Activated CD8-positive, alpha-beta memory T cell treated with anti-CD3 and anti-CD28 coated beads, Interleukin-2, amount 50 U/mL, for 24 hours (primary cell): ENCODE results near the gene OR8D1.

Experiments used
- DNase-seq: peaks from one replicate; pipeline ENCODE4 v3.0.0-alpha.2; 2020; ENCODE audit errors: extremely low read depth

Gene OR8D1

DNA sequence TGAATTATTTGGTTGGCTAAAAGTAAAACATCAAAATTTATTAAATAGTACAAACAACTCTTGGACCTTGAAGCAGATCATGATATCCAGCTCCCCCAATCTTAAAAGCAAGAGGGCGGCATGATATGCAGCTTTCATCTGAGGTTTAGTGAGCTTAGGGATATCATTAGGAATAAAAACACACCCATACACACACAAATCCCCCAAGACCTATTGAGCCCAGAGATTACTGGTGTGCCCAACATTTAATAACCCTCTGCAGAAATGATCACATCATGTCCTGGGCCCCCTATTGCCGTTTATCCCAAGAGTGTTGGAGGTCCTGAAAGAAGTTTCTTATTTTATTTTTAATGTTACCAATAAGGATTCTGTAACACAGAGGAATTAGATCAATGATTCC lies at the start of gene OR8D1:
Gene OR8D1, minus strand, starts transcription at position 101 of the 400 bp plus-strand sequence. CDS start 3,183 bp downstream, outside the sequence.
- DNase-seq, result no peak

GRCh38 chr11:124359566-124359965 lies 45.8 kb upstream of the OR8D1 start:
- no peak for DNase-seq

GRCh38 chr11:124346311-124346955 lies 32.7 kb upstream of the OR8D1 start:
- no peak for DNase-seq

DNA sequence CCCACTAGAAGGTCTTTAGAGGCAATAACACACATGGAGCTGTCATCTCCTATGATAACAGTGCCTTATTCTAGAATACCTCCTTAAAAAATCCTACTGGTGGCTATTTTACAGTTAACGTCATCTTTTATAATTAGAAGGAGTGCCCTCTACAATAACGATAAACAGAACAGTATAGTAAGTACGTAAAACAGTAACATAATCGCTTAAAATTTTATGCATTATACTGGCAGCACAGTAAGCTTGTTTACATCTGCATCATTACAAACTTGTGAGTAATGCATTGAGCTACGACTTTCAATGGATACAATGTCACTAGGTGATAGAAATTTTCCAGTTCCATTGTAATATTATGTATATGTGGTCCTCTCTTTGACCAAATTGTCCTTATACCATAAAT lies 30.6 kb upstream of the OR8D1 start:
- no peak for DNase-seq

- no peak for DNase-seq
Observed at GRCh38 chr11:124340142-124340447, 26.3 kb upstream of the OR8D1 start.

DNA sequence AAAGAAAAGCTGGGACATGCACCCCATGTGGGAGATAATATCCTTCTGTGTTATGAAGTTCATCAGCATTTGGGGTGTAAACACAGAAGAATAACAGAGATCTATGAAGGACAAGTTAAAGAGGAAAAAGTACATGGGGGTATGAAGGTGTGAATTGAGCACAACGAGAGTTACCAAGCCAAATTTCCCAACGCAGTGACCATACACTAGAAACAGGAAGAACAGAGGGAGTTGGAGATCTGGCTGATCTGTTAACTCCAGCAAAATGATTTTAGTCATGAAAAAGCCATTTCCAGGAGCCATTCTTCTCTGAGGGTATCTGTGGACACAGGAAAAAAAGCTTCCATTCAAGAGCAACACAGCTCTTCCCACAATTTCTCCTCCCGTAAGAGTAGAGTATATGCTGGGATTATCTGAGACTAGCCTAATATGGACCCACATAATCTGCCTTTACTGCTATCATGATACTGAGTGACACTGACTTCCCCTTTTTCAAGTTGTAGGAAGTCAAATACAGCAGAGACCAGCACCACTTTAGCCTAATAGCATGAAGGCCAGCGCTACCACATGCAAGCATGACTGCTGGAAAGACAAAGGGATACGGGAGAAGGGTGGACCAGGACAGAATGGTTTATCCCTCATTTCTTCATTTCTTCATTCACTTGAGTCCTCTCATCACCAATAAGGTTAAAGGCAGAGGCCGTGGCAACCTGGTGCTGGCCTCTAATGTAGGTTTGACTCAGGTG lies 25.8 kb upstream of the OR8D1 start:
- no peak for DNase-seq

DNA sequence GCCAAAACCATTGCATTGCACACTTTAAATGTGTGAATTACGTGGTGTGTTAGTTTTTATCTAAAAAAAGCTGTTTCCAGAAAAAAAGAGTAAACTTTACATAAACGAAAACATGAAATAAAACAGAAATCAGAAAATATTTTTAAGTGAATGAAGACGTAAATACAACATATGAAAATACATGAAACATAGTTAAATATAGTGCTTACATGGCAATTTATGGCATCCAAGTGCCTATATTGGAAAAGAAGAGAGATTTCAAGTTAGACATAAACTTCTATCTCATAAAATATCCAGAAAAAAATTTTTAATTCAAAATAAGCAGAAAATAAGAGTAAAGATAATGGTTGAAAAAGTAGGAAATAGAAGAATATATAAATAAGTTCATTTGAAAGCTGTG lies 18.1 kb upstream of the OR8D1 start:
- no peak for DNase-seq

GRCh38 chr11:124329787-124330478 lies 16.2 kb upstream of the OR8D1 start:
- DNase-seq, result no peak

- DNase-seq, result no peak
Observed at GRCh38 chr11:124327775-124328174, 14.0 kb upstream of the OR8D1 start.

GRCh38 chr11:124322356-124322755 lies 8.6 kb upstream of the OR8D1 start:
- DNase-seq, result no peak

- DNase-seq, result no peak
Observed at GRCh38 chr11:124320097-124320496, 6.3 kb upstream of the OR8D1 start, which contains the start of gene OR8D2. OR8D2 (minus strand) TSS chr11:124320197; CDS start chr11:124320197, 0 bp downstream.

DNA sequence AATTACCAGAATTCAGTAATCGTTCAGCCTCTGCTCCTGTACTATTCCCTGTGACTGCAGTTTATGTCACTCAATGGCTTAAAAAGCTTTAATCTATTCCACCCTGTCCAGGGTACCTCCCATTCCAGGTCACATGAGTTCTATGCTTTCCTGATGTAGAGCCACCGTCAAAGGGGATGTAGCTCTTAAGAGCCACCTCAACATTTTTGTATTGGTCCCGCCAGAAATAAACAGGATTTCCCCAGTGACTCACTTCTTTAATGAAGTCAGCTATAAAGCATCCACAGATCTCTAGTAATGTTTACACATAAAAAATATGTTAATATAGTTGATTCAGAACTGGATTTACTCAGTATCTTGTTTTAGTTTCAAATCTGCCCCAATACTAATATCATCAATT lies 1.3 kb upstream of the OR8D1 start:
- DNase-seq, result no peak

GRCh38 chr11:124313131-124313530 lies 618 bp downstream of the OR8D1 start:
- DNase-seq, result no peak

- DNase-seq, result no peak
Observed at GRCh38 chr11:124311670-124312069, 2.1 kb downstream of the OR8D1 start.

DNA sequence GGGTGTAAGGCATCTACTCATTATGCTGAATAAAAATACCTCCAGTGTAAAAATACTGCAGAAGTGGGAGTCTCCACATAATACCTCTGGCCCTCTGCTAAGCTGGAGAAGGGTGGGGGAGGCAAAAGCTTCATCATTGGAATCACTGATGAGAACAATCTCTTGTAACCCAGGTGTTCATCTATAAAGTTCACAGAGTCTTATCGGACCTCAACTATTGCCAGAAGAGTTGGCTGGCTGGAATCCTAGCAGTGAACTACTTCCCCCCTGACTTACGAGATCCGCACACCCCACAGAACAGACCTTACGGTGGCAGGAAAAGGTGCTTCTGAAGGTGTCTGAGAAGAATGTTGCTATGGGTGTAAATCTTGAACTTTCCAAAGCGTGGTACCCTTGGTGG lies 2.5 kb downstream of the OR8D1 start:
- DNase-seq, result no peak

GRCh38 chr11:124310721-124311120 lies 3.0 kb downstream of the OR8D1 start:
- DNase-seq, result no peak

DNA sequence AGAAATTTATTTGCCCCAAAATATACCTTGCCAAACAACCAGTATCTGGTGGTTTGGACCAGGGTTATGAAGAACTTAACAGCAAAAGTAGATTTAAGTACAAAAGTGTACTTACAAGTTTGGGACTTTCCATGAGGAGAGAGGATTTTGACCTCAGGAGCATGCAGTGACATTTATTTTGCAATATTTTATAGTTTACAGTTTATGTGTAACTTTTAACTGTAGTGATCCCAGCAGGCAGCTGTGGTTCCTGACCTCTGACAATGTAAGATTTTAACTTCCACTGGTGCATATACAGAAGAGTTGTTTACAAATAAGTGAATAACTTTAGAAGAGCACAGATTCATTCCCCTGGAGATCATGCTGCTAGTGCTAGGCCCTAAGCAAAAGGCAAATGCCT lies 6.7 kb downstream of the OR8D1 start:
- DNase-seq, result no peak

DNA sequence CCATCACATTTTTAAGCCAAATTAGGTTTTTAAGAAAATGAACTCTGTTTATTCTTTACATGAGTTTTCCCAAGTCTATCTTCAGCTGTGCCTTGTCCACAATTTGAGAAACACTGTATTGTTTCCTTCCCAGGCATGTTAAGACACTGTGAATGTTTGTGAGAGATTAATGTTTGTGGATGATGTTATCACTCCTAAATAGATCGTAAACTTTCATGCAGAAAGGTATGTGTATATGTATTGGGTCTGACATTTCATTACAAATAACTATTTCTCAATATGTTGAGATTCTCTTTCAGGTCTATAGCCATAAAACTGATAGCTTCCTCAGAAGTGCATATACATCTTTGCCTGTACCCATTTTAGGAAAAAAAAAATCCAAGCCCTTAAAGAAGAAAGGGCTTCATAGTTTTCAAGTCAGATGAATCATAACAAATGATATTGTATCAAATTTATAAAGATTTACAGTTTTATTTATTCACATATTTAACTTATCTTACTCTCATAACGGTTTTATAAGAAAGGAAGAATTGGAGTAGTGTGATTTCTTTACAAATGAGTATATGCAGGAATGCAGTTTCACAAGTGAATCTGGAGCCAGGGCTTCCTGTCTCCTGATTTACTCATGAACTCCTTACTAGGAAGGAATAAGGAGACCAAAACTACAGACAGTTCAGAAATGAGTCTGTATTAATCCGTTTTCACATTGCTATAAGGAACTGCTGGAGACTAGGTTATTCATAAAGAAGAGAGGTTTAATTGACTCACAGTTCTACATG lies 11.2 kb downstream of the OR8D1 start:
- no peak for DNase-seq

GRCh38 chr11:124301548-124301947 lies 12.2 kb downstream of the OR8D1 start:
- DNase-seq, result no peak

DNA sequence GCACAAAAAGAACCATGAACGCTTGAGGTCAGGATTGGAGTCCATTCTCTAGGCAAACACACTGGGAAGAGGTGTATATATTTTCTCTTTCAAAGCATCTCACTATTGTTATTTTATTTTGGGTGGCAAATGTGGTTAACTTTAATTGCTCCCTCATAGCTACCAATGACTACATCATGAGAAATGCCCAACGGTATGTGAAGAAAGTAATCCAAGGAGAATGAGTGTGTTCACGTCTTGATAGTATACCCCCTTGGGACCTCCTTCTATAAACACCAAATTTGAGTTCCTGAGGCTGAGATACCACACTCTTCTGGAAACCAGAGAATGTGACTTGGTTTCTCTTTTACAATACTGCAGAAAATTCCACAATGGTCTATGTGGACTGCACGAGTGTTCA lies 15.8 kb downstream of the OR8D1 start:
- DNase-seq, result no peak

DNA sequence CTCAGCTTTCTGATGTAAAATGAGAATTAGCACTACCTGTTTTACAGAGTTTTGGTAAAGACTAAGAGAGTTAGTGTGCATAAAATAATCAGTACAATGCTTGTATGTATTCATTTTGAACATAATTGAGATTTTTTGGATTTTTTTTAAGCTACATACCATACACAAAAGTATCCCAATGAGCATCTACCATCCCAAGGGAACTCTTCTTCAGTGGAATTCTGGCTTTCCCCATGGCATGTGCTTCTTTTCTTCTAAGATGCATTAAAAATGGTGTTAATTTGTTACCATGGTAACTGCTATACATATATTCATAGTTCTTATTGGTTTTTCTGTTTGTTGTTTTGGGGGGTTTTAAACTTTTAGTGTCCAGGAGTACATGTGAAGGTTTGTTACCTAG lies 17.7 kb downstream of the OR8D1 start:
- DNase-seq, result no peak

DNA sequence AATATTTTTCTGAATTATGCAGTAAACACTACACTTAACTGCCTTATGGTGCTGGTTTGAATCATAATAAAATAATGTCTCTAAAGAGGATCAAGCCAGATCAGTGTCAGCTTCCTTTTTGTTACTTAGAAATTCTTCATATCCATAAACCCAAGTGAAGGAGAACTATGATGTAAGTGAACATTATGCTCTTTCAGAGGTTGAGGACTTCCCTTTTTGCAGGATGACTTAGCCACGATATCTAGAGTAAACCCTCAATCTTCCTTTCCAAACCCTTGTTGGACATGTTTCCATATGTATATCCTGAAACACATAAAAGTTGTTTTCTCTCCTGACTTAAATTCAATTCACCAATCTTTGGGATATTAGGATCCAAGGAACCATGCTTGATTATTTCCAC lies 19.1 kb downstream of the OR8D1 start:
- DNase-seq, result no peak
